Spinal cord (tissue), 10 donors: Measurements from ENCODE around the gene CFAP20. TPM values are rescaled to one million over a fixed set of nuclear protein-coding genes. Genes with fewer than 3 reads are reported as not detected.

Source experiments
- DNase-seq, 6 donors: peaks; one replicate each; pipeline versions ENCODE4 v3.0.0 to v3.0.0-alpha.2; 2013 to 2015; ENCODE audit warnings: low spot score in 6 of 6, low read depth in 4 of 6
- H3K27ac ChIP-seq: one replicate; pipeline ENCODE4 v1.5.1; 2013; ENCODE audit warnings: low read depth, low read length, control low read depth
- H3K27me3 ChIP-seq: one replicate; pipeline ENCODE4 v1.6.1; 2013; ENCODE audit warnings: low read length; ENCODE audit not compliant: control insufficient read depth, insufficient read depth
- H3K36me3 ChIP-seq: one replicate; pipeline ENCODE4 v1.6.1; 2013; ENCODE audit warnings: low read length; ENCODE audit not compliant: control insufficient read depth, insufficient read depth
- H3K4me1 ChIP-seq: one replicate; pipeline ENCODE4 v1.6.1; 2013; ENCODE audit warnings: low read length; ENCODE audit not compliant: control insufficient read depth, insufficient read depth
- H3K4me3 ChIP-seq: one replicate; pipeline ENCODE4 v1.5.1; 2013; ENCODE audit warnings: low read depth, low read length, control low read depth
- H3K9me3 ChIP-seq: one replicate; pipeline ENCODE4 v1.6.1; 2013; ENCODE audit warnings: low read length; ENCODE audit not compliant: control insufficient read depth, insufficient read depth
- WGBS: methylation state at CpG from one replicate; pipeline ENCODE4 v1.1.5; 2013; ENCODE audit warnings: missing lambda C conversion rate; ENCODE audit not compliant: insufficient coverage; 5-methylcytosine and 5-hydroxymethylcytosine counted together
- long read RNA-seq, 4 donors: transcript quantifications; one replicate each; lab custom pipeline, GENCODE V29; 2026
- polyA plus RNA-seq, 2 donors: library from polyadenylated mRNA; unstranded; fragments of 120-200 nt; gene quantifications; one replicate each; pipeline ENCODE4 v1.2.1, GENCODE V29; 2013; ENCODE audit not compliant: insufficient read length in 2 of 2
- total RNA-seq, 2 donors: library from RNA; depleted of rRNA in 1 of 2; stranded (reverse); fragments of 120-200 nt in 1 of 2; fragments of >200 nt in 1 of 2; gene quantifications; one replicate each; pipeline versions ENCODE4 v1.2.3 to v1.2.4, GENCODE V29; 2013 to 2014
- donor health status: healthy.

Gene CFAP20
- total RNA-seq (10 to 100 TPM; 84.6 to 97.1 TPM), polyA plus RNA-seq (100 to 1,000 TPM; 118 to 122 TPM)
- long read RNA-seq, donor 1, transcript CFAP20-201 (6 exons, 1,354 nt), result major isoform, 61 of 84 reads
- long read RNA-seq, donor 1, partial matches to known transcripts, result 16 of 84 reads
- long read RNA-seq, donor 1, other reads (novel, unspliced or antisense), result 0 of 84 reads
- long read RNA-seq, donor 2, transcript CFAP20-201 (6 exons, 1,354 nt), result major isoform, 17 of 30 reads
- long read RNA-seq, donor 2, partial matches to known transcripts, result 10 of 30 reads
- long read RNA-seq, donor 2, other reads (novel, unspliced or antisense), result 0 of 30 reads
- long read RNA-seq, donor 3, transcript CFAP20-204 (3 exons, 481 nt), result minor isoform, 5 of 33 reads
- long read RNA-seq, donor 3, transcript CFAP20-201 (6 exons, 1,354 nt), result major isoform, 25 of 33 reads
- long read RNA-seq, donor 3, partial matches to known transcripts, result 0 of 33 reads
- long read RNA-seq, donor 3, other reads (novel, unspliced or antisense), result 0 of 33 reads
- long read RNA-seq, donor 4, transcript CFAP20-201 (6 exons, 1,354 nt), result major isoform, 42 of 66 reads
- long read RNA-seq, donor 4, transcript CFAP20-204 (3 exons, 481 nt), result minor isoform, 6 of 66 reads
- long read RNA-seq, donor 4, transcript CFAP20-206 (3 exons, 710 nt), result minor isoform, 5 of 66 reads
- long read RNA-seq, donor 4, partial matches to known transcripts, result 11 of 66 reads
- long read RNA-seq, donor 4, other reads (novel, unspliced or antisense), result 0 of 66 reads

DNA sequence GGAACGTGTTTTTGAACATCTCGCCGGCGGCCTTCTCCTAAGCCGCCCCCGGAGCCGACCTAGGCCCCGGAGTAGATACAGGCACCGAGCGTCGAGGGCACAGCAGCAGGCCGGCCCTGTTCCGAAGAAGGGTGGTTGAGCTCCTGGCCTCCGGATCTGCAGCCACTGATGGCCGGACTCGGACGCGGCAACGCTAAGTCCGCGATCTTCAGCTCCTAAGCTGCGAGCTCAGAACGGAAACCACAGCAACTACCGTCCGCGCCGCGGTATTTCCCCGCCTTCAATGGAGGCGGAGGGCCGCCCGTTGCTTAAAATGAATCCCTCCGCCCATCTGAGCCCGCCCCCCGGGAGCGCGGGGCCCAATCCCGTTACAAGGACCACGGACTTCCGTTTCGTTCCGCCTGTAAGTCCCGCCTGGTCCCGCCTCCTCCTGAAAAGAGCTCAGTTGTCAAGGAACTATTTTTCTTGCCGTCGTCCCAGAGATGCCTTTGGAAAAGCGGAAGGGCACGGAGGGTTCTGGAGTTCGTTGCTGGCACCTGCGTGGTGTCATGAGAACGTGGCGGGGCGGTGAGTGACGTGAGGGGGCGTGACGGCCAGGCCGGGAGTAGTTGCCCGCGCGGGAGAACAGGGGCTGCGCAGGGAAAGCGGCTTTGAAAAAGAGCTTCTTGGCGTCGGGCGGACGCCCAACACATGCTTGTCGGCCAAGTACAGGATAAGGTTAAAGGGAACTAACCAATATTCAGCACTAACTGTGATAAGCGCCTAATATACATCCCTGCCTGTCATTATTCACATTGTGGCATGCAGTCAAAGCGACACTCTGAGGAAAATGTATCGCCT is at the start of gene CFAP20:
CFAP20 (minus strand) TSS at position 285 of the 840 bp plus-strand sequence; CDS start at position 19, 266 bp downstream.
- Histone ChIP-seq H3K36me3 (no peaks in the 10 kb centered on the region), H3K4me3 (peak within 1 kb of the TSS; percentile 100), H3K27ac (peak within 1 kb of the TSS; percentile 99), H3K4me1 (peaks cover 13% of the 10 kb centered on the region), H3K9me3 (peaks cover 2% of the 10 kb centered on the region), H3K27me3 (no peaks in the 10 kb centered on the region)
- peak; percentile 97 to 100 (median 98) for DNase-seq
- WGBS, result under 1% methylated on average over 63 of the region's 70 CpGs

- Histone ChIP-seq H3K27ac (no peak overlapping the region), H3K4me3 (no peak overlapping the region), H3K9me3 (no peaks in the 10 kb centered on the region), H3K4me1 (no peaks in the 10 kb centered on the region), H3K27me3 (no peaks in the 10 kb centered on the region), H3K36me3 (peaks cover 20% of the 10 kb centered on the region)
- DNase-seq, result no peak
- WGBS, result 78% methylated on average over 1 of the region's 1 CpG
Observed at GRCh38 chr16:58177353-58177710, 48.2 kb upstream of the CFAP20 start.

GRCh38 chr16:58176608-58177352 is 47.6 kb upstream of the CFAP20 start:
- no peak for DNase-seq
- Histone ChIP-seq H3K4me1 (no peaks in the 10 kb centered on the region), H3K9me3 (no peaks in the 10 kb centered on the region), H3K27ac (no peak overlapping the region), H3K36me3 (peaks cover 15% of the 10 kb centered on the region), H3K4me3 (no peak overlapping the region), H3K27me3 (no peaks in the 10 kb centered on the region)
- WGBS, result 92% methylated on average over 2 of the region's 5 CpGs

DNA sequence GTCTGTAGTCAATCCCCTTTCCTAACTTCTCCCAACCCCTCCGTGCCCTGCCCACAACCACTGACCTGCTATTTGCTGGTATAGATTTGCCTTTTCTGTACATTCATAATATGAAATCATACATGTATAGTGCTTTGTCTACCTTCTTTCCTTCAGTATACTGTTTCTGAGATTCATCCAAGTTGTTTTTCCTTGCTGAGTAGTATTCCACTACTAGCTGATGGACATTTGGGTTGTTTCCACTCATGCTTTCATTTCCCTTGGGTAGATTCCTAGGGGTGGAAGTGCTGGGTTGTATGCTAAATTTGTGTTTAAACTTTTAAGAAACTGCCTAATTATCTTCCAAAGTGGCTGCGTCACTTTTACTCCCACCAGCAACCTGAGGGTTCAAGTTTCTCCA is 41.0 kb upstream of the CFAP20 start:
- Histone ChIP-seq H3K9me3 (no peaks in the 10 kb centered on the region), H3K4me3 (no peak overlapping the region), H3K4me1 (no peaks in the 10 kb centered on the region), H3K27me3 (no peaks in the 10 kb centered on the region), H3K27ac (no peak overlapping the region), H3K36me3 (peaks cover 17% of the 10 kb centered on the region)
- WGBS, result no CpG with 5 or more reads among the region's 2 CpGs
- no peak for DNase-seq

GRCh38 chr16:58160855-58161254 is 31.7 kb upstream of the CFAP20 start:
- WGBS, result 100% methylated on average over 1 of the region's 3 CpGs
- Histone ChIP-seq H3K27ac (no peak overlapping the region), H3K36me3 (peaks cover 40% of the 10 kb centered on the region)

DNA sequence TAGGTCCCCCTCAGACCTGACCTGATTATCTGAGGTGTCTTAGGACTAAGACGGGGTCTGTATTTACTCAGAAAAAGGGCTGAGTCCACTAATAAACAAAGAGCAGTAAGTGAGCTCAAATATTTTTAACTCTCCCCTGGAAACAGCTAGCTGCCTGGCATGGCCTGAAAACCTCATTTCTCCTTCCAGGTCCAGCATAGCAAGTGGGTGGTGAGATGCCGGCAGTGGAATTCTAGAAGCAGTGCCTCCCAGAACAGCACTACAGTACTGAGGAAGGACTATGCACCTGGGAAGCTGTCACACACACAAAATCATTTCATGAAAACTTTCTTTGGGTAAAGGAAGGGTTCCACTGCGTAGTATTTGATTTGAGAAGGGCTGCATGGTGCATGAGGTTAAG is 29.5 kb upstream of the CFAP20 start:
- H3K9me3 ChIP-seq, result no peaks in the 10 kb centered on the region
- H3K27ac ChIP-seq, result no peak overlapping the region
- no peaks in the 10 kb centered on the region for H3K27me3 ChIP-seq
- no CpG with 5 or more reads among the region's 3 CpGs for WGBS
- H3K4me3 ChIP-seq, result no peak overlapping the region
- no peaks in the 10 kb centered on the region for H3K4me1 ChIP-seq
- DNase-seq, result no peak
- peaks cover 30% of the 10 kb centered on the region for H3K36me3 ChIP-seq

More at GRCh38 chr16:58160855-58161254, 31.7 kb upstream of the CFAP20 start:
- Histone ChIP-seq H3K4me1 (no peaks in the 10 kb centered on the region), H3K4me3 (no peak overlapping the region), H3K27me3 (no peaks in the 10 kb centered on the region), H3K9me3 (no peaks in the 10 kb centered on the region)
- no peak for DNase-seq

GRCh38 chr16:58157951-58158540 is 28.9 kb upstream of the CFAP20 start:
- 86% methylated on average over 21 of the region's 29 CpGs for whole genome bisulfite sequencing
- Histone ChIP-seq H3K27ac (no peak overlapping the region), H3K4me1 (no peaks in the 10 kb centered on the region), H3K9me3 (no peaks in the 10 kb centered on the region), H3K27me3 (no peaks in the 10 kb centered on the region), H3K4me3 (no peak overlapping the region), H3K36me3 (peaks cover 29% of the 10 kb centered on the region)
- no peak for DNase-seq

DNA sequence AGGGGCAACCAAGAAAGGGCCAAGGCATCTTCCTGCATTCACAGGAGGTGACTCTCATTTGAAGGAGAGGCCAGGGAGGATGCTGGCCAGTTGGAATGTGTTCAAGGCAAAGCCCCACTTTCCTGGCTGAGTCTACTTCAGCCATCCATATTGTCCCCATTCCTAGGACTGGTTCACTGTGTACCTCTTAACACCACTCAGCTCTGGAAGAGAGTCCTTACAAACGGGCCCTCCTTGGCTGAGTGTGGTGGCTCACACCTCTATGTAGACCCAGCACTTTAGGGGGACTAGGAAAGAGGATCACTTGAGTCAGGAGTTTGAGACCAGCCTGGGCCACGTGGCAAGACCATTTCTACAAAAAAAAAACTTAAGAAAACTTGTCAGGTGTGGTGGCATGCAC is 28.1 kb upstream of the CFAP20 start:
- no CpG with 5 or more reads among the region's 2 CpGs for WGBS
- peaks cover 23% of the 10 kb centered on the region for H3K36me3 ChIP-seq

More for the DNA sequence above, 28.1 kb upstream of the CFAP20 start:
- Histone ChIP-seq H3K4me1 (no peaks in the 10 kb centered on the region), H3K4me3 (no peak overlapping the region), H3K27ac (no peak overlapping the region), H3K9me3 (no peaks in the 10 kb centered on the region), H3K27me3 (no peaks in the 10 kb centered on the region)
- no peak for DNase-seq
